Loucy (cell line): ENCODE results near the gene ZNF490.

Source experiments
- H2AFZ ChIP-seq: fragments of 200-600 bp; sonication (generic); 2 replicates; pipeline ENCODE4 v1.6.0; 2016; ENCODE audit warnings: antibody characterized with exemption, mild to moderate bottlenecking, low read length, moderate library complexity
- H3F3A ChIP-seq: fragments of 200-600 bp; 2 replicates; pipeline ENCODE4 v1.6.0; 2016; ENCODE audit warnings: antibody characterized with exemption, low read depth, mild to moderate bottlenecking
- H3K27me3 ChIP-seq: fragments of 200-600 bp; sonication (generic); 2 replicates; pipeline ENCODE4 v1.6.1; 2014; ENCODE audit warnings: low read length, mild to moderate bottlenecking; ENCODE audit not compliant: insufficient read depth, poor library complexity, severe bottlenecking
- H3K36me3 ChIP-seq: fragments of 200-600 bp; sonication (generic); 2 replicates; pipeline ENCODE4 v1.6.1; 2016; ENCODE audit warnings: low read length; ENCODE audit not compliant: insufficient read depth
- H3K4me1 ChIP-seq: fragments of 200-600 bp; sonication (generic); 2 replicates; pipeline ENCODE4 v1.5.1; 2014; ENCODE audit warnings: low read length, mild to moderate bottlenecking; ENCODE audit not compliant: insufficient read depth, poor library complexity, severe bottlenecking
- H3K4me2 ChIP-seq: fragments of 200-600 bp; sonication (generic); 2 replicates; pipeline ENCODE4 v1.6.0; 2014; ENCODE audit warnings: antibody characterized with exemption, low read length, low read depth, mild to moderate bottlenecking; ENCODE audit not compliant: poor library complexity, severe bottlenecking
- H3K4me3 ChIP-seq: fragments of 200-600 bp; sonication (generic); 2 replicates; pipeline ENCODE4 v1.5.1; 2014; ENCODE audit warnings: low read length, mild to moderate bottlenecking, mixed read lengths; ENCODE audit not compliant: poor library complexity, severe bottlenecking
- H3K79me2 ChIP-seq: fragments of 200-600 bp; sonication (generic); 2 replicates; pipeline ENCODE4 v1.6.1; 2014; ENCODE audit warnings: low read length; ENCODE audit not compliant: insufficient read depth
- H3K9ac ChIP-seq: fragments of 200-600 bp; sonication (generic); 2 replicates; pipeline ENCODE4 v1.6.0; 2014; ENCODE audit warnings: mild to moderate bottlenecking, low read depth, low read length, moderate library complexity; ENCODE audit not compliant: poor library complexity, severe bottlenecking
- H3K9me2 ChIP-seq: fragments of 200-600 bp; sonication (generic); replicated peaks from 2 replicates; pipeline ENCODE4 v1.6.1; 2016; ENCODE audit warnings: low read depth, low read length, mixed read lengths
- H3K9me3 ChIP-seq: fragments of 200-600 bp; sonication (generic); 2 replicates; pipeline ENCODE4 v1.6.1; 2014; ENCODE audit warnings: mild to moderate bottlenecking, antibody characterized with exemption, low read length, low read depth; ENCODE audit not compliant: insufficient read depth
- H4K20me1 ChIP-seq: fragments of 200-600 bp; sonication (generic); 2 replicates; pipeline ENCODE4 v1.6.0; 2014; ENCODE audit warnings: antibody characterized with exemption, low read length, mild to moderate bottlenecking; ENCODE audit not compliant: insufficient read depth, poor library complexity, severe bottlenecking
- CTCF ChIP-seq: fragments of 200-600 bp; sonication (generic); conservative IDR thresholded peaks from 2 replicates; pipeline ENCODE4 v1.5.1; 2014; ENCODE audit warnings: mild to moderate bottlenecking, antibody characterized with exemption, low read length
- EZH2phosphoT487 ChIP-seq: fragments of 200-600 bp; IDR thresholded peaks from 2 replicates; pipeline ENCODE4 v1.6.1; 2018; ENCODE audit warnings: antibody characterized with exemption, mild to moderate bottlenecking, moderate library complexity, borderline replicate concordance

The ZNF490 gene

GRCh38 chr19:12610540-12611360, at the start of gene ZNF490, which contains the start of gene ZNF791:
ZNF490 (minus strand) TSS chr19:12610813; CDS start chr19:12610680, 133 bp downstream.
ZNF791 (plus strand) TSS chr19:12610920; CDS start chr19:12611080, 160 bp downstream.
- no peaks in the 10 kb centered on the region for H3K9me3 ChIP-seq
- H3K79me2 ChIP-seq: peaks cover 65% of the 10 kb centered on the region
- peak within 1 kb of the TSS; percentile 90 for H3K4me3 ChIP-seq
- H3F3A ChIP-seq: no peaks in the 10 kb centered on the region
- H4K20me1 ChIP-seq: peaks cover 38% of the 10 kb centered on the region
- H3K36me3 ChIP-seq: no peaks in the 10 kb centered on the region
- peaks cover 39% of the 10 kb centered on the region for H3K4me1 ChIP-seq
- peak within 1 kb of the TSS; percentile 99 for H3K4me2 ChIP-seq
- peak within 1 kb of the TSS; percentile 93 for H2AFZ ChIP-seq
- H3K27me3 ChIP-seq: no peaks in the 10 kb centered on the region
- no peaks in the 10 kb centered on the region for H3K9me2 ChIP-seq
- TF ChIP-seq EZH2phosphoT487 (no peak), CTCF (0 out of 2 replicates have a peak, but pooled peaks have one; percentile 17)
- H3K9ac ChIP-seq: peak within 1 kb of the TSS; percentile 77

GRCh38 chr19:12657966-12658365, 47.4 kb upstream of the ZNF490 start:
- H4K20me1 ChIP-seq: no peaks in the 10 kb centered on the region
- peaks cover 4% of the 10 kb centered on the region; the same call in 1 of the 2 replicates for H3K36me3 ChIP-seq

GRCh38 chr19:12656899-12657571, 46.4 kb upstream of the ZNF490 start:
- Histone ChIP-seq H3K79me2 (no peaks in the 10 kb centered on the region), H3K9me3 (no peaks in the 10 kb centered on the region), H3F3A (no peaks in the 10 kb centered on the region), H3K36me3 (peaks cover 4% of the 10 kb centered on the region; the same call in 1 of the 2 replicates), H3K9me2 (no peaks in the 10 kb centered on the region), H3K9ac (no peak overlapping the region), H3K4me1 (no peaks in the 10 kb centered on the region), H3K4me3 (no peak overlapping the region), H4K20me1 (no peaks in the 10 kb centered on the region), H3K4me2 (no peak overlapping the region), H3K27me3 (no peaks in the 10 kb centered on the region), H2AFZ (no peak overlapping the region)
- TF ChIP-seq CTCF (no peak), EZH2phosphoT487 (no peak)

More at GRCh38 chr19:12657966-12658365, 47.4 kb upstream of the ZNF490 start:
- H3K79me2 ChIP-seq: no peaks in the 10 kb centered on the region
- no peak overlapping the region for H2AFZ ChIP-seq
- H3K4me1 ChIP-seq: no peaks in the 10 kb centered on the region
- H3F3A ChIP-seq: no peaks in the 10 kb centered on the region
- H3K9me2 ChIP-seq: no peaks in the 10 kb centered on the region
- no peaks in the 10 kb centered on the region for H3K9me3 ChIP-seq
- no peaks in the 10 kb centered on the region for H3K27me3 ChIP-seq
- TF ChIP-seq CTCF (peak; percentile 21; the same call in 1 of the 2 replicates), EZH2phosphoT487 (no peak)
- H3K4me2 ChIP-seq: no peak overlapping the region
- no peak overlapping the region for H3K9ac ChIP-seq
- H3K4me3 ChIP-seq: no peak overlapping the region
